Esophagus squamous epithelium (tissue), 5 donors: ENCODE results near the gene RAPGEF4. TPM values are rescaled to one million over a fixed set of nuclear protein-coding genes. Genes with fewer than 3 reads are reported as not detected.

Source experiments
- DNase-seq: peaks from one replicate; lab custom pipeline; 2025; lab: John Stamatoyannopoulos, UW
- H3K27ac ChIP-seq, 4 donors: fragments of 200-600 bp; sonication (generic); one replicate each; pipeline ENCODE4 v1.5.1; 2016 to 2019; ENCODE audit warnings: mild to moderate bottlenecking in 1 of 4
- H3K27me3 ChIP-seq, 4 donors: fragments of 200-600 bp; sonication (generic); 1 replicate in 3 of 4; 2 replicates in 1 of 4; pipeline versions ENCODE4 v1.5.1 to v1.6.0; 2017 to 2021; ENCODE audit warnings: antibody characterized with exemption in 1 of 4
- H3K36me3 ChIP-seq, 3 donors: fragments of 200-600 bp; sonication (generic); one replicate each; pipeline ENCODE4 v1.5.1; 2016 to 2019
- H3K4me1 ChIP-seq, 3 donors: fragments of 200-600 bp; sonication (generic); one replicate each; pipeline ENCODE4 v1.5.1; 2017 to 2019
- H3K4me3 ChIP-seq, 4 donors: fragments of 200-600 bp; sonication (generic); 1 replicate in 3 of 4; 2 replicates in 1 of 4; pipeline ENCODE4 v1.5.1; 2016 to 2019; ENCODE audit warnings: mild to moderate bottlenecking in 2 of 4, moderate library complexity in 1 of 4
- H3K9me3 ChIP-seq, 3 donors: fragments of 200-600 bp; sonication (generic); one replicate each; pipeline ENCODE4 v1.5.1; 2016 to 2019
- POLR2A ChIP-seq, 4 donors: fragments of 450-650 bp; IDR thresholded peaks; one replicate each; pipeline ENCODE4 v1.6.1; 2017; ENCODE audit warnings: antibody characterized with exemption in 4 of 4, mild to moderate bottlenecking in 4 of 4, moderate library complexity in 3 of 4
- WGBS, 2 donors: methylation state at CpG; one replicate each; pipeline ENCODE4 v1.1.5; 2018; 5-methylcytosine and 5-hydroxymethylcytosine counted together
- intact Hi-C: fragments of 100-400 bp; cut with DNase I; formaldehyde crosslinking; loops from one replicate; pipeline ENCODE4 v1.15.0; 2022
- total RNA-seq, 4 donors: library from RNA; depleted of rRNA; stranded (reverse); fragments of >200 nt; gene quantifications; one replicate each; pipeline ENCODE4 v1.1.0, GENCODE V29; 2016
- TF ChIP-seq, protein P1 (sequence below), 6 experiments: fragments of 450-650 bp in 4 of 6; fragments of 200-600 bp in 2 of 6; sonication (generic) in 2 of 6; IDR thresholded peaks; one replicate each; pipeline ENCODE4 v1.5.1; 2016 to 2019; ENCODE audit warnings: antibody characterized with exemption in 6 of 6, mild to moderate bottlenecking in 4 of 6, moderate library complexity in 4 of 6
- donor health status: DM: yes; HTN: yes; CAD: no.

RAPGEF4 gene
- total RNA-seq, 4 donors from 2014 or later, result 2.6 to 11.1 (median 2.9) TPM

DNA sequence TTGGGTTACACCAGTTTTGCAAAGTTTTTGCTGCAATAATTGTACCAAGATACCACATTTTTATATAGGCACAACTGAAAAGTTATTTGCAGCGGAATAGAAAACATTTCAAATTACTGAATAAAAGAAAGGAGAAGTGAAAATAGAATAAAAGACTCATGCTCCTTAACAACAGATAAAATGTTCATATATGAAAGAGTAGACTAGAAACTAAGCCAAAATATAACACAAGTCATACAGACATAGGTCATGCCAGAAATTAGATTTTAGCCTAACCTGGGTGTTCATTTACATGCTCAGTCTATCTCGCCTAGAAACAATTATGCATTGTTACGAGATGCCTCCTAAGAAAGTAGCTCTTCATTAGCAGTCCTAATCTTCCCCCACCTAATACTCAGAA lies 323.6 kb downstream of the RAPGEF4 start:
- no peak overlapping the region for H3K27ac ChIP-seq
- peaks cover 0 to 17% (median 0%) of the 10 kb centered on the region in 3 donors for H3K4me1 ChIP-seq
- intact Hi-C loops, result no loop called here
- no peak overlapping the region for H3K4me3 ChIP-seq
- WGBS, 2 donors, result 92 to 96% methylated on average over 3 of the region's 3 CpGs
- no peaks in the 10 kb centered on the region for H3K9me3 ChIP-seq
- H3K27me3 ChIP-seq, result no peaks in the 10 kb centered on the region
- DNase-seq, result no peak
- H3K36me3 ChIP-seq, result no peaks in the 10 kb centered on the region
- TF ChIP-seq, protein P1, sequence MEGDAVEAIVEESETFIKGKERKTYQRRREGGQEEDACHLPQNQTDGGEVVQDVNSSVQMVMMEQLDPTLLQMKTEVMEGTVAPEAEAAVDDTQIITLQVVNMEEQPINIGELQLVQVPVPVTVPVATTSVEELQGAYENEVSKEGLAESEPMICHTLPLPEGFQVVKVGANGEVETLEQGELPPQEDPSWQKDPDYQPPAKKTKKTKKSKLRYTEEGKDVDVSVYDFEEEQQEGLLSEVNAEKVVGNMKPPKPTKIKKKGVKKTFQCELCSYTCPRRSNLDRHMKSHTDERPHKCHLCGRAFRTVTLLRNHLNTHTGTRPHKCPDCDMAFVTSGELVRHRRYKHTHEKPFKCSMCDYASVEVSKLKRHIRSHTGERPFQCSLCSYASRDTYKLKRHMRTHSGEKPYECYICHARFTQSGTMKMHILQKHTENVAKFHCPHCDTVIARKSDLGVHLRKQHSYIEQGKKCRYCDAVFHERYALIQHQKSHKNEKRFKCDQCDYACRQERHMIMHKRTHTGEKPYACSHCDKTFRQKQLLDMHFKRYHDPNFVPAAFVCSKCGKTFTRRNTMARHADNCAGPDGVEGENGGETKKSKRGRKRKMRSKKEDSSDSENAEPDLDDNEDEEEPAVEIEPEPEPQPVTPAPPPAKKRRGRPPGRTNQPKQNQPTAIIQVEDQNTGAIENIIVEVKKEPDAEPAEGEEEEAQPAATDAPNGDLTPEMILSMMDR (IDR thresholded peaks at IDR 0.05), result no peak
- no peak for TF ChIP-seq POLR2A (IDR thresholded peaks at IDR 0.05)

DNA sequence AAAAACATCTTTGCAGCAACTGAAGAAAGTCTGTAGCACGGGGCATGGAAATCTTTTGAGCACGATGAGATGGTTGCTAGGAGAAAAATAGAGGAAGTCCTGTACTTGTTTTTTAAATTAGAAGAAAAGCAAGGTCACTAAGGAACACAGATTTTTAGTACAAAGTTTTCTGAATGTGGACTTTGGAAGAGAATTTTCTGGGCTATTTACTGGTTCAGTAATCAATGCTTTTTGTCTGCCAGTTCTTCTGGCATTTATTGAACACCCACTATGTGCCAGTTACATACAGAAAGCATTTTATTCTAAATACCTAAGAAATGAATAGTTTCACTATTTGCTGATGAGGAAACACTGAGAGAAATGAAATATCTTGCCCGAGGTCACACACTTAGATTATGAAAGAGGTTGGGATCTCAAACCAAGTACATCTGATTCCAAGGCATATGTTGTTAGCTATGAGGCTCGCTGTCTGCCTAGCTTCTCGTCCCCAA lies 324.4 kb downstream of the RAPGEF4 start:
- Histone ChIP-seq H3K27me3 (no peaks in the 10 kb centered on the region), H3K27ac (no peak overlapping the region), H3K9me3 (no peaks in the 10 kb centered on the region), H3K4me1 (peaks cover 0 to 17% (median 0%) of the 10 kb centered on the region in 3 donors), H3K36me3 (no peaks in the 10 kb centered on the region), H3K4me3 (no peak overlapping the region)
- TF ChIP-seq POLR2A (IDR thresholded peaks at IDR 0.05), result no peak
- TF ChIP-seq, protein P1 (IDR thresholded peaks at IDR 0.05), result no peak
- 25 to 27% methylated on average over 5 of the region's 5 CpGs for WGBS, 2 donors
- no peak for DNase-seq
- intact Hi-C loops, result no loop called here

DNA sequence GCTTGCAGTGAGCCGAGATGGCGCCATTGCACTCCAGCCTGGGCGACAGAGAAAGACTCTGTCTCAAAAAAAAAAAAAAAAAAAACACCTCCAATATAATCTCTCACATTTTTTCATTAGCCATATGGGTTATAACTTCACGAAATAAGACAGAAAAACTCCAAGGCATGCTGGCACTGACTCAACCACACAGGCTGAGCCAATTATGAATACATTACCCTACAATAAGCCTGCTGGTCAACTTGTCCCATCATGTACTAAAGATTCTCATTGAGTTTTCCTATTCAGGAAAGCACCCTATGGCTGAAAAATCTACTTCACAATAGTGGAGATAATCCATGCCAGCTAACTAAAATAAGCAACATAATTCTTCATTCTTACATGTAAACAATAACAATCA lies 327.2 kb downstream of the RAPGEF4 start:
- Histone ChIP-seq H3K4me1 (peaks cover 0 to 17% (median 0%) of the 10 kb centered on the region in 3 donors), H3K27me3 (no peaks in the 10 kb centered on the region), H3K9me3 (no peaks in the 10 kb centered on the region), H3K36me3 (no peaks in the 10 kb centered on the region), H3K27ac (no peak overlapping the region), H3K4me3 (no peak overlapping the region)
- 30 to 44% methylated on average over 1 to 4 of the region's 4 CpGs for WGBS, 2 donors
- intact Hi-C loops, result no loop called here
- no peak for TF ChIP-seq POLR2A (IDR thresholded peaks at IDR 0.05)
- TF ChIP-seq, protein P1 (IDR thresholded peaks at IDR 0.05), result no peak
- DNase-seq, result no peak

DNA sequence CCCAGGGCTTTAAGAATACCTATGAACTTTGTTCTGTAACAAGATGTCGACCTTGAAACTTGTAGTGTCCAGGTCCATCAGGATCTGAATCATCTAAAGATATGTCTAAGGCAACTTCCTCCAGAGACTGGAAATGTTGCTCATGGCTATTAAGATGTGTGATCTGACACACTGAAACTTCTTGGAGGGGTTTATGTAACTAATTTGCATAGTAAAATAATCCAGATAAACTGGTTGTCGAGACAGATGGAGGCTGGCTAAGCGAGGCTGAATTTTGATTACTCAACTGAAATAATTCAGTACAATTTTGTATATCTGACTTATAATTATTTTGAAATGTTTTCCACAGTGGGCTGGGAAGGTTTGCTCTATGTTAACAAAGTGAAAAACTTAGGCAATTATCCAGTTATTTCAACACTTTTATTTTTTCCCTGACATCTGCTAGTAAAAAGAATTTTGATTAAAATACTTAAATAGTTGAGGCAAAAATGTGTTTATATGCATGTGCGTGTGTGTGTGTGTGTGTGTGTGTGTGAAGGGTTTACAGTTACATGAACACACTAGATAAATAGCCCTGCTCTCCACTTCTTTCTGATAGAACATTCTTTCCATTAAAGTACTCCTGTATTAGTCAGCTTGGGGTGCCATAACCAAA lies 328.6 kb downstream of the RAPGEF4 start:
- intact Hi-C loops, result no loop called here
- Histone ChIP-seq H3K4me3 (no peak overlapping the region), H3K4me1 (peaks cover 0 to 17% (median 0%) of the 10 kb centered on the region in 3 donors), H3K36me3 (no peaks in the 10 kb centered on the region), H3K27me3 (no peaks in the 10 kb centered on the region), H3K27ac (peak overlapping the region in 3 of 4 donors; percentile 6 to 55 (median 26)), H3K9me3 (no peaks in the 10 kb centered on the region)
- 37 to 45% methylated on average over 4 of the region's 4 CpGs for WGBS, 2 donors
- TF ChIP-seq, protein P1 (IDR thresholded peaks at IDR 0.05), result no peak
- no peak for TF ChIP-seq POLR2A (IDR thresholded peaks at IDR 0.05)
- no peak for DNase-seq

DNA sequence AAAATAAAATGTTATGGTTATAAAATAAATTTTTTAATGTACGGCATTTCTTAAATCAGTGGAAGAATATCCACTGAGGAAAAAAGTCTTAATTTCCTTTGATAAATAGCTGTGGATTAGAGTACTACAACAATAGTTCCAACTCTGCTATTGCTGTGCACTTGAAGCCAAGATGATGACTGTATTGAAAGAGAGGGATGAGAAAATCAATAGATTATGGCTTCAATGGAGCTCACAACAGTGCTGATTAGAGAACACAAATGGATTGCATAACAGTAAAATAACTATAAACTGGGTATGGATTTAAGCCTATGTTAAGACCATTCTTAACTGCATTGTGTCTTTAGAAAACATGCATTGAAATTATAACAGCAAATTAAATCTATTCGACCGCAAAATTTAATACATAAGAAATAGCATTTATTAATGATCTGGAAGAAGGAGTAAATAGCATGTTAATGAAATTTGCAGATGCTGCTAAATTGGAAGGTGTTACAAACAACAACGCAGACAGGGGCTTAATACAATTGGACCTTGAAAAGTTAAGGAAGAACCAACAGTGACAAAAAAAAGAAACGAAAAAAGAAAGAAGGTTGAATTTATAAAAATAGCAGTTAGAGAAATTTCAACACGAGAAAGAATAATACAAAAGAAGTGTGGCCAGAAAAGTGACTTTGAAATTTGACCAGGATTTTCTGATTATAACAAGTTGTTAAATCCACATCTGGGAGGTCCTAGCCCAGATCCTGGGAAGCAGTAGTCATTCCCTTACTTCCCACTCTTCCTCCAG lies 331.4 kb downstream of the RAPGEF4 start:
- TF ChIP-seq, protein P1 (IDR thresholded peaks at IDR 0.05), result no peak
- no peak for TF ChIP-seq POLR2A (IDR thresholded peaks at IDR 0.05)
- no peaks in the 10 kb centered on the region for H3K9me3 ChIP-seq
- intact Hi-C loops, result no loop called here
- H3K4me1 ChIP-seq, result peaks cover 0 to 17% (median 0%) of the 10 kb centered on the region in 3 donors
- no peaks in the 10 kb centered on the region for H3K36me3 ChIP-seq
- no peak overlapping the region for H3K4me3 ChIP-seq
- 82% methylated on average over 6 of the region's 6 CpGs for WGBS, 2 donors
- H3K27ac ChIP-seq, result no peak overlapping the region
- no peaks in the 10 kb centered on the region for H3K27me3 ChIP-seq
- DNase-seq, result no peak
